Measurements from ENCODE around the gene COA5. TPM values are rescaled to one million over a fixed set of nuclear protein-coding genes. Genes with fewer than 3 reads are reported as not detected.

The COA5 gene, protein sequence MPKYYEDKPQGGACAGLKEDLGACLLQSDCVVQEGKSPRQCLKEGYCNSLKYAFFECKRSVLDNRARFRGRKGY
- total RNA-seq, result 10 to 100 TPM; 17.7 to 33.2 TPM

GRCh38 chr2:98608116-98608961, at the start of gene COA5, which contains the start of gene UNC50:
TSS of gene COA5 (minus strand) at chr2:98608512. CDS start at chr2:98608405, 107 bp downstream.
TSS of gene UNC50 (plus strand) at chr2:98608589. CDS start at chr2:98609760, 1,171 bp downstream.
- peak; percentile 95 for DNase-seq
- intact Hi-C loops (cut with DNase I, micrococcal nuclease), result loop anchor here (1.0 to 10.0 kb wide), 10 partner anchors 151 to 1954 kb away; partner anchors contain the start of genes TXNDC9 (in 2 of the 2), ACTR1B (in 1 of the 2), C2orf15 (in 1 of the 2) and EIF5B (in 1 of the 2)
- ChIA-PET POLR2A (no interaction called here), CTCF (interaction anchor here (0.9 to 1.8 kb wide), 6 partner anchors 9 to 213 kb away, joined by 3 to 5 read pairs (median 3); no protein-coding TSS in a partner anchor)
- H3K36me3 Mint-ChIP-seq (ENCODE audit: low read depth), result peaks cover 25% of the 10 kb centered on the region
- peak within 1 kb of the TSS; percentile 94 for H3K27ac Mint-ChIP-seq
- H3K27me3 Mint-ChIP-seq, result no peaks in the 10 kb centered on the region
- H3K9me3 Mint-ChIP-seq (ENCODE audit: low read depth), result no peaks in the 10 kb centered on the region
- ATAC-seq, result peak; percentile 91
- peaks cover 61% of the 10 kb centered on the region for H3K4me1 Mint-ChIP-seq
- H3K4me3 Mint-ChIP-seq, result peak within 1 kb of the TSS; percentile 83

DNA sequence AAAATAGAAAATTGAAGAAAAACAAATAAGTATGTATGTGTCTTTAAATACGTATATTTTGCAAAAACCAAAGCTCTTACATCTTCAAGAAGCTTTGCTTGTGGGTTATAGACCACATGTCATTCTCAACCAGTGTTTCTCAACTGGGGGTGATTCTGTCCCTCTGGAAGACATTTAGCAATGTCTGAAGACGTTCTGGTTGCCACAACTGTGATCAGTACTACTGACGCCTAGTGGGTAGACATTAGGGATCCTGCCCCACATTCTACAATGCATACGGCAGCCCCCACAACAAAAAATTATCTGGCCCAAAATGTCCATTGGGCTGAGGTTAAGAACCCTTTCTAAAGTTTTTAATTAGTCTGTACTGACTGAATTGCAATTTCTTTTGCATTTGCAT, 48.5 kb upstream of the COA5 start:
- peak; percentile 33 for ATAC-seq
- Mint-ChIP-seq H3K9me3 (ENCODE audit: low read depth) (peaks cover 9% of the 10 kb centered on the region), H3K4me3 (peak overlapping the region; percentile 46), H3K36me3 (ENCODE audit: low read depth) (peaks cover 38% of the 10 kb centered on the region), H3K27me3 (no peaks in the 10 kb centered on the region), H3K4me1 (peaks cover 79% of the 10 kb centered on the region), H3K27ac (peak overlapping the region; percentile 88)
- POLR2A ChIA-PET, result no interaction called here
- intact Hi-C loops (cut with DNase I, micrococcal nuclease), result loop anchor here (5.0 to 10.0 kb wide), 3 partner anchors 36 to 828 kb away; no protein-coding TSS in a partner anchor
- CTCF ChIA-PET, result interaction anchor here (0.6 to 2.5 kb wide), 17 partner anchors 7 to 1347 kb away, joined by 3 to 10 read pairs (median 3); no protein-coding TSS in a partner anchor
- DNase-seq, result no peak

DNA sequence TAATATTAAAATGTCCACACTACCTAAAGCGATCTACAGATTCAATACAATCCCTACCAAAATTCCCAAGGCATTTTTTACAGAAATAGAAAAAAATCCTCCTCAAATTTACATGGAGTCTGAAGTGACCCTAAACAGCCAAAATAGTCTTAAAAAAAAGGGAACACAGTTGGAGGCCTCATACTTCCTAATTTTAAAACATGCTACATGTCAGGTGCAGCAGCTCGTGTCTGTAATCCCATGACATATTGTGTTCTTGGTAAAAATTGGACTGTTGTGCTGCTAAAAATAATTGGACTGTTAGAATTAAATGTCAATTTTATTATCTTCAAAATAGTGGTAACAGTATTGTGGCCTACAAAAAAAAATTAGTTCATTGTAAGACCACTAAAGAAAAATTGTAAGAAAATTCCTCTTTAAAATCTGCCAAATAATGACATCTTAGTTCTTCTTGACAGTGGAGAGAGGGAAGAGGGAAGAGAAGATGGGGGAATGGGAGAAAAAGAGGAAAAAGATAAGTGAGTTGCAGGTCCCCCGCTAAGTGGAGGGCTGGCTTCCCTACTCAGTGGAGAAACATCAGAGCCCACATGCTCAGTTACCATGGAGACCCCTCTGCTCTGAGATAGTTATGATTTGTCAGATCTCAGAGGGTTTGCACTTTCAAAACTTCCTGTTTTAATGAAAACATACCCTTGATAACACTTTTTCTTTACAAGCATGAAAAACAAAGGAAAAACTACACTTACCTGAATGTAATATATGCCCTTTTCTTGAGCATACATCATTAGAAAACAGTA, 46.6 kb upstream of the COA5 start:
- Mint-ChIP-seq H3K27me3 (no peaks in the 10 kb centered on the region), H3K4me1 (peaks cover 80% of the 10 kb centered on the region), H3K27ac (peak overlapping the region; percentile 72), H3K4me3 (peak overlapping the region; percentile 42), H3K36me3 (ENCODE audit: low read depth) (peaks cover 40% of the 10 kb centered on the region), H3K9me3 (ENCODE audit: low read depth) (peaks cover 11% of the 10 kb centered on the region)
- ChIA-PET CTCF (interaction anchor here (0.6 to 2.5 kb wide), 3 partner anchors 9 to 251 kb away, joined by 3 to 10 read pairs (median 4); no protein-coding TSS in a partner anchor), POLR2A (no interaction called here)
- DNase-seq (peak; percentile 48), ATAC-seq (peak; percentile 38)
- intact Hi-C loops (cut with DNase I, micrococcal nuclease), result loop anchor here (1.0 to 10.0 kb wide), 4 partner anchors 8 to 830 kb away; no protein-coding TSS in a partner anchor

GRCh38 chr2:98650998-98651397, 42.7 kb upstream of the COA5 start:
- no peak for ATAC-seq
- POLR2A ChIA-PET, result no interaction called here
- intact Hi-C loops (cut with DNase I, micrococcal nuclease), result loop anchor here in 1 of 2 experiments (10.0 kb wide), 1 partner anchor 834 kb away; no protein-coding TSS in a partner anchor

DNA sequence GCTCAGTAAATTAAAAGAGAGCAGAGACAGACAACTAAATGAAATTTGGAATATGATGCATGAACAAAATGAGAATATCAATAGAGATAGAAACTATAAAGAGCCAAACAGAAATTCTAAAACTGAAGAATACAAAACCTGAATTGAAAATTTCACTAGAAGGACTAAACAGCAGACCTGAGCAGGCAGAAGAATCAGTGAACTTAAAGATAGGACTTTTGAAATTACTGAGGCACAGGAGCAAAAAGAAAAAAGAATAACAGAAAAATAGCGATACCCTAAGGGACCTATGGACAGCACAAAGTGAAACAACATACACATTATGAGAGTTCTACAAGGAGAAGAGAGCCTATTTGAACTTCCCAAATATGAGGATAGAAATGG, 41.7 kb upstream of the COA5 start:
- Mint-ChIP-seq H3K27ac (peak overlapping the region; percentile 73), H3K4me1 (peaks cover 61% of the 10 kb centered on the region), H3K27me3 (no peaks in the 10 kb centered on the region), H3K36me3 (ENCODE audit: low read depth) (peaks cover 43% of the 10 kb centered on the region), H3K4me3 (no peak overlapping the region), H3K9me3 (ENCODE audit: low read depth) (peaks cover 11% of the 10 kb centered on the region)
- ATAC-seq (no peak), DNase-seq (no peak)
- ChIA-PET POLR2A (interaction anchor here (0.7 to 1.1 kb wide), 3 partner anchors 62 to 187 kb away, joined by 3 to 9 read pairs (median 4); no protein-coding TSS in a partner anchor), CTCF (interaction anchor here (0.6 to 1.7 kb wide), 33 partner anchors 11 to 532 kb away, joined by 3 to 41 read pairs (median 5); no protein-coding TSS in a partner anchor)
- intact Hi-C loops (cut with DNase I, micrococcal nuclease), result loop anchor here (1.0 to 10.0 kb wide), 7 partner anchors 77 to 835 kb away; no protein-coding TSS in a partner anchor

More at GRCh38 chr2:98650998-98651397, 42.7 kb upstream of the COA5 start:
- Mint-ChIP-seq H3K36me3 (ENCODE audit: low read depth) (peaks cover 43% of the 10 kb centered on the region), H3K9me3 (ENCODE audit: low read depth) (peaks cover 11% of the 10 kb centered on the region), H3K4me3 (no peak overlapping the region), H3K27ac (peak overlapping the region; percentile 84), H3K4me1 (peaks cover 70% of the 10 kb centered on the region), H3K27me3 (no peaks in the 10 kb centered on the region)
- CTCF ChIA-PET, result interaction anchor here (0.6 to 0.9 kb wide), 3 partner anchors 17 to 296 kb away, joined by 3 to 5 read pairs (median 3); no protein-coding TSS in a partner anchor
- DNase-seq, result no peak

DNA sequence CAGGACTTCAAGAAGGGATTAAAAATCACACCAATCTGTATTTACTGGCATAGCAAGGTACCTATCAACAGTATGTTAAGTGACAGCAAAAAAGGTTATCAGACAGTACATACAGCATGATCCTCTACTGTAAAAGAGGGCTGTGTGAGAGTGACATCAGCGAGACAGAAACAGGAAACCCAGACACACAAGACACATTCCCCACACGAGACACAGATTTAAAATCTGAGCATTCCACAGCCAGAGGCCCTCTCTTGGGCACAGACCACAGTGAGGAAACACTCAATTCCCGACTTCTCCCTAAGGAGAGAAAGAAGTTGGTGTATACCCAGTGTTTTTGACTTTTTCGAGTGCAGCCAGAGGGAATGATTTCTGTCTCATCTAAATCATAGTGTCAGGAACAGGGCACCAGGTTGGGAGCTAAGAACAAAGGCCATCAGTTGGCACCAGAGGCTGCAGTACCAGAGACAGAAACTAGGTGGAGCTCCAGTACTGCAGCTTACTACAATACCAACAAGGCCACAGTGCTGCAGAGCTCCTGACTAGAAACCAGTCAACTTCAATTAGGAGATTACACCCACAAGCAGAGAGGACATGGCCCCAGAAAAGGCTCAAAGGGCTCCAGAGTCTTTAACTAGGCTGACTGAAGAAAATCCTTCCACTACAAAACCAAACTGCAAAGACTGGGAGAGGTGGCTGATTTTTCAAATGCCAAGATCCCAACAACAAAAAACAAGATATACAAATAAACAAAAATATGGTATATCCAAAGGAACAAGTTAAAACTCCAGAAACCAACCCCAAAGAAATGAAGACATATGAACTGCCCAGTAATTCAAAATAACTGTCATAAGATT, 41.1 kb upstream of the COA5 start:
- DNase-seq (peak; percentile 88), ATAC-seq (peak; percentile 93)
- Mint-ChIP-seq H3K9me3 (ENCODE audit: low read depth) (peaks cover 11% of the 10 kb centered on the region), H3K36me3 (ENCODE audit: low read depth) (peaks cover 40% of the 10 kb centered on the region), H3K4me3 (no peak overlapping the region), H3K27ac (peak overlapping the region; percentile 73), H3K27me3 (no peaks in the 10 kb centered on the region), H3K4me1 (peaks cover 58% of the 10 kb centered on the region)
- ChIA-PET POLR2A (interaction anchor here (0.5 to 1.1 kb wide), 9 partner anchors 36 to 518 kb away, joined by 3 to 9 read pairs (median 4); no protein-coding TSS in a partner anchor), CTCF (interaction anchor here (0.6 to 1.7 kb wide), 44 partner anchors 10 to 533 kb away, joined by 3 to 41 read pairs (median 4); no protein-coding TSS in a partner anchor)
- intact Hi-C loops (cut with DNase I, micrococcal nuclease), result loop anchor here (1.0 to 2.0 kb wide), 6 partner anchors 77 to 530 kb away; no protein-coding TSS in a partner anchor

GRCh38 chr2:98648451-98648850, 40.1 kb upstream of the COA5 start:
- intact Hi-C loops (cut with DNase I, micrococcal nuclease), result loop anchor here (2.0 kb wide), 3 partner anchors 78 to 416 kb away; no protein-coding TSS in a partner anchor
- H3K9me3 Mint-ChIP-seq (ENCODE audit: low read depth), result peaks cover 11% of the 10 kb centered on the region
- POLR2A ChIA-PET, result no interaction called here
- no peak overlapping the region for H3K4me3 Mint-ChIP-seq
- H3K27ac Mint-ChIP-seq, result no peak overlapping the region
- CTCF ChIA-PET, result interaction anchor here (0.8 to 1.7 kb wide), 8 partner anchors 9 to 353 kb away, joined by 3 to 15 read pairs (median 6); no protein-coding TSS in a partner anchor
- ATAC-seq, result no peak
- peaks cover 54% of the 10 kb centered on the region for H3K4me1 Mint-ChIP-seq
- peaks cover 41% of the 10 kb centered on the region for H3K36me3 Mint-ChIP-seq (ENCODE audit: low read depth)
- DNase-seq, result no peak
- H3K27me3 Mint-ChIP-seq, result no peaks in the 10 kb centered on the region

DNA sequence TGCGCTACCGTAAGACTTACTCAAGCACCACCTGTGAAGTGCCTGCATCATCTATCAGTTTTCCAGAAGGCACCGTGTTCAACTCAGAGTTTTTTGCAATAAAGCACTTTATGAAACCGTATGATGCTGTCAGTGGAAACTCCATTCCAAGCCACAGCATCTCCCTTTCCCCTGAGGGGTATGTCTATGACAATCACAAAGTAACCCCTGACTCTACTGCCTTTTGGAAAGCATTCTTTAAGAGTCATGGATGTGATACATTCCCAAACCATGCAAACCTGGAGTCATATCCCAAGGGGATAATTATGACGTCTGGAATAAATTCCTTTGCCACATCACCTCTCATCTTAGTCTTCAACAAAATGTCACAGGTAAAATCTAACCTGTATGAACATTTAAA, 39.3 kb upstream of the COA5 start:
- Mint-ChIP-seq H3K27ac (no peak overlapping the region), H3K9me3 (ENCODE audit: low read depth) (peaks cover 11% of the 10 kb centered on the region), H3K27me3 (no peaks in the 10 kb centered on the region), H3K4me3 (no peak overlapping the region), H3K4me1 (peaks cover 46% of the 10 kb centered on the region), H3K36me3 (ENCODE audit: low read depth) (peaks cover 37% of the 10 kb centered on the region)
- ChIA-PET CTCF (interaction anchor here (0.7 to 0.9 kb wide), 2 partner anchors 190 to 260 kb away, joined by 3 read pairs; no protein-coding TSS in a partner anchor), POLR2A (no interaction called here)
- intact Hi-C loops (cut with DNase I, micrococcal nuclease), result loop anchor here (2.0 kb wide), 3 partner anchors 79 to 417 kb away; no protein-coding TSS in a partner anchor
- ATAC-seq (no peak), DNase-seq (no peak)

DNA sequence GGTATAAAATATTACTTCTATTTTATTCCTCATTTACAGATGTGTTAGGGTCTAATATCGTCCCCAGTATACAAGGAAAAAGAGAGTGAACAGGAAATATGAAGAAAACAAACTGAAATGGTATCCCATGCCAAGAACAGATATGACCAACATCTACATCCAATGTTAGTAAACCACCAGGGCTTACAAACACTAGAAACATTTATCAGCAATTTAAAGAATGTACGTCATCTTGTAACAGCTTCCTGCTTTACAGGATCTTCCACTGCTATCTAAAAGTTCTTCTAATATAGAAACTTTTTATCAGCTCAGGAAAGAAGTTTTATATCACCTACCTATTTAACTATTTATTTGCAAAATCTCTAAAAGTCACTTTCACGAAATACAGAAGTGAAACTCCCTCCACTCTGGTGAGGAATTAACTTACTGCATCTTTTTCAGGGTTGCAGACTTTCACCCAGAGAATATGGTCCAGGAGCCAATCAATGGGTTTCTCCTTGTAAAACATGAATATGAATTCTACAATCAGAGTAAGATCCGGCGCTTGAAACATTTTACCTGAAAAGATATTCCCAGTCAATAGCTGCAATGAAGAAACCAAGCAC, 35.3 kb upstream of the COA5 start:
- CTCF ChIA-PET, result interaction anchor here (0.6 to 1.7 kb wide), 2 partner anchors 147 to 197 kb away, joined by 3 to 4 read pairs; no protein-coding TSS in a partner anchor
- POLR2A ChIA-PET, result no interaction called here
- Mint-ChIP-seq H3K4me1 (peaks cover 14% of the 10 kb centered on the region), H3K9me3 (ENCODE audit: low read depth) (no peaks in the 10 kb centered on the region), H3K36me3 (ENCODE audit: low read depth) (peaks cover 23% of the 10 kb centered on the region), H3K4me3 (no peak overlapping the region), H3K27ac (peak overlapping the region; percentile 33), H3K27me3 (no peaks in the 10 kb centered on the region)
- no peak for DNase-seq
- ATAC-seq, result no peak
- intact Hi-C loops (cut with DNase I, micrococcal nuclease), result no loop called here

Measured in activated CD4-positive, alpha-beta T cell treated with anti-CD3 and anti-CD28 coated beads for 36 hours (primary cell).